Natural killer cell (primary cell): Measurements from ENCODE around the gene ZCCHC10. TPM values are rescaled to one million over a fixed set of nuclear protein-coding genes. Genes with fewer than 3 reads are reported as not detected.

Experiments
- ATAC-seq, 3 donors: fragments of 150-1000 bp in 2 of 3; fragments of 200-7000 bp in 1 of 3; cut with Tn5 transposase; 1 replicate in 1 of 3; 2 replicates in 2 of 3; pipeline ENCODE4 v1.10.0; 2021; ENCODE audit warnings: mild to moderate bottlenecking in 2 of 3, moderate library complexity in 2 of 3
- DNase-seq, 2 donors: peaks; one replicate each; pipeline versions ENCODE4 v3.0.0 to v3.0.0-alpha.2; 2013 to 2021; ENCODE audit warnings: mixed read lengths in 1 of 2
- H3K27ac ChIP-seq: one replicate; pipeline ENCODE4 v1.5.1; 2013; ENCODE audit warnings: mild to moderate bottlenecking, low read length
- H3K27me3 ChIP-seq: one replicate; pipeline ENCODE4 v1.6.1; 2013; ENCODE audit warnings: low read length; ENCODE audit not compliant: control insufficient read depth, insufficient read depth
- H3K36me3 ChIP-seq: one replicate; pipeline ENCODE4 v1.6.1; 2013; ENCODE audit warnings: low read length; ENCODE audit not compliant: control insufficient read depth, insufficient read depth
- H3K4me1 ChIP-seq: one replicate; pipeline ENCODE4 v1.6.1; 2013; ENCODE audit warnings: low read length; ENCODE audit not compliant: control insufficient read depth, insufficient read depth
- H3K4me3 ChIP-seq: one replicate; pipeline ENCODE4 v1.5.1; 2013; ENCODE audit warnings: low read length
- H3K9me3 ChIP-seq: one replicate; pipeline ENCODE4 v1.6.1; 2013; ENCODE audit warnings: low read length; ENCODE audit not compliant: control insufficient read depth, insufficient read depth
- H3K27ac Mint-ChIP-seq, 2 donors: one replicate each; pipeline ENCODE4 v1.8.0; 2022; ENCODE audit warnings: mild to moderate bottlenecking in 2 of 2, mixed read lengths in 2 of 2, moderate library complexity in 1 of 2
- H3K27me3 Mint-ChIP-seq, 2 donors: one replicate each; pipeline ENCODE4 v1.8.0; 2022; ENCODE audit warnings: low read depth in 2 of 2, mixed read lengths in 2 of 2
- H3K36me3 Mint-ChIP-seq: one replicate; pipeline ENCODE4 v1.8.0; 2022; ENCODE audit warnings: mixed read lengths
- H3K4me1 Mint-ChIP-seq, 2 donors: one replicate each; pipeline ENCODE4 v1.8.0; 2022; ENCODE audit warnings: mixed read lengths in 2 of 2
- H3K4me3 Mint-ChIP-seq: one replicate; pipeline ENCODE4 v1.8.0; 2022; ENCODE audit warnings: mild to moderate bottlenecking, moderate library complexity, mixed read lengths
- H3K9me3 Mint-ChIP-seq, 2 donors: one replicate each; pipeline ENCODE4 v1.8.0; 2022; ENCODE audit warnings: mixed read lengths in 2 of 2
- WGBS: methylation state at CpG from one replicate; pipeline ENCODE4 v1.1.7; 2013; ENCODE audit warnings: missing lambda C conversion rate; ENCODE audit not compliant: insufficient coverage; 5-methylcytosine and 5-hydroxymethylcytosine counted together
- intact Hi-C: fragments of 100-400 bp; cut with micrococcal nuclease; formaldehyde crosslinking; loops from one replicate; pipeline ENCODE4 v1.14.2; 2022
- total RNA-seq, 4 donors: library from RNA; stranded (reverse); fragments of 120-200 nt in 1 of 4; gene quantifications; one replicate each; pipeline versions ENCODE4 v1.2.3 to v1.2.4, GENCODE V29; 2013 to 2022
- TF ChIP-seq, protein P1 (sequence below): fragments of 200-600 bp; IDR thresholded peaks from one replicate; pipeline ENCODE4 v1.8.0; 2022; ENCODE audit warnings: antibody characterized with exemption

Gene ZCCHC10
- total RNA-seq, 3 donors from 2014 or later (not counting 1 experiment from before 2014, with no cell fraction given) = 18.4 to 20.5 (median 20.4) TPM

DNA sequence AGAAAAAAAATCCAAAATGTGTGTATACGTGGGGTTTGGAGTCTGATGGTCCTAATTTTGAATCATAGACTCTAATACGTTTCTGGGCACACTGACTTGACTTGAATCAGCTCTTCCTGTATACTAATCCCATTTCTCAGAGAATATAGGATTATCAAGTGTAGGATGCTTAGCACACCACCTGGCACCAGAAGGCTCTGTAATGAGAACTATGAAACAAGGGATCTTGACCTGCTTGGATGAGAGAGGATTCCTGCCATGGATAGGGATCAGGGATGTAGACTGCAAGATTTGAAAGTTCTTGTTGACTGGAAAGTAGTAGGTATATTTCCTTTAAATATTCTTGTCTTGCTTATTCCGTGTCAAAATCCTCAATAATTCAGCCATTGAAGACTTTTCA is 33.3 kb upstream of the ZCCHC10 start:
- ATAC-seq = no peak
- Histone ChIP-seq H3K9me3 (no peaks in the 10 kb centered on the region), H3K36me3 (no peaks in the 10 kb centered on the region), H3K27me3 (no peaks in the 10 kb centered on the region), H3K4me3 (no peak overlapping the region), H3K4me1 (peaks cover 10% of the 10 kb centered on the region), H3K27ac (no peak overlapping the region)
- intact Hi-C loops = no loop called here
- no peaks in the 10 kb centered on the region for H3K36me3 Mint-ChIP-seq
- no peaks in the 10 kb centered on the region for H3K27me3 Mint-ChIP-seq
- no peak overlapping the region for H3K27ac Mint-ChIP-seq
- H3K4me3 Mint-ChIP-seq = no peak overlapping the region
- WGBS = 90% methylated on average over 2 of the region's 3 CpGs
- no peak for DNase-seq
- TF ChIP-seq, protein P1, sequence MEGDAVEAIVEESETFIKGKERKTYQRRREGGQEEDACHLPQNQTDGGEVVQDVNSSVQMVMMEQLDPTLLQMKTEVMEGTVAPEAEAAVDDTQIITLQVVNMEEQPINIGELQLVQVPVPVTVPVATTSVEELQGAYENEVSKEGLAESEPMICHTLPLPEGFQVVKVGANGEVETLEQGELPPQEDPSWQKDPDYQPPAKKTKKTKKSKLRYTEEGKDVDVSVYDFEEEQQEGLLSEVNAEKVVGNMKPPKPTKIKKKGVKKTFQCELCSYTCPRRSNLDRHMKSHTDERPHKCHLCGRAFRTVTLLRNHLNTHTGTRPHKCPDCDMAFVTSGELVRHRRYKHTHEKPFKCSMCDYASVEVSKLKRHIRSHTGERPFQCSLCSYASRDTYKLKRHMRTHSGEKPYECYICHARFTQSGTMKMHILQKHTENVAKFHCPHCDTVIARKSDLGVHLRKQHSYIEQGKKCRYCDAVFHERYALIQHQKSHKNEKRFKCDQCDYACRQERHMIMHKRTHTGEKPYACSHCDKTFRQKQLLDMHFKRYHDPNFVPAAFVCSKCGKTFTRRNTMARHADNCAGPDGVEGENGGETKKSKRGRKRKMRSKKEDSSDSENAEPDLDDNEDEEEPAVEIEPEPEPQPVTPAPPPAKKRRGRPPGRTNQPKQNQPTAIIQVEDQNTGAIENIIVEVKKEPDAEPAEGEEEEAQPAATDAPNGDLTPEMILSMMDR = no peak
- peaks cover 29 to 42% of the 10 kb centered on the region in 2 donors for H3K4me1 Mint-ChIP-seq
- H3K9me3 Mint-ChIP-seq = no peaks in the 10 kb centered on the region

DNA sequence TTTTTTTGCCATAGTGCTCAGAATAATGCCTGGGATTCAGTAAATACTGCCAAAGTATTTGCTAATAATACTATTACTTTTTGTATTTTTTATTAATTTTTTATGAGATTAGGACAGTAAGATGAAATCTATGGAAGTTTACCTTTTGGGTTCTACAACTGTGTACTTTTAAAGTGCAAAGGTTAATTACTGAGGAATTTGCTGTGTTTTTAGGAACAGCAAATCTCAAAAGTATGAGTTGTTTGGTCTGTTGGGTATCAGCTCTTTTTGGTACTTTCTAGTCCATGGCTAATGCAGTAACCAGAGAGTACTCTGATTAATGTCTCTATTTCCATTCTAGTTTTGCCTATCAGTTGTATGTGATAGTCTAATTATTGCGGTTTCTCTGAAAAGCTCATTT is 30.5 kb upstream of the ZCCHC10 start:
- intact Hi-C loops = no loop called here
- no peak for ATAC-seq
- Histone ChIP-seq H3K4me3 (no peak overlapping the region), H3K27ac (no peak overlapping the region), H3K36me3 (no peaks in the 10 kb centered on the region), H3K27me3 (no peaks in the 10 kb centered on the region), H3K4me1 (peaks cover 22% of the 10 kb centered on the region), H3K9me3 (no peaks in the 10 kb centered on the region)
- Mint-ChIP-seq H3K27ac (no peak overlapping the region), H3K27me3 (no peaks in the 10 kb centered on the region), H3K36me3 (no peaks in the 10 kb centered on the region), H3K4me1 (peaks cover 26 to 40% of the 10 kb centered on the region in 2 donors), H3K9me3 (no peaks in the 10 kb centered on the region), H3K4me3 (no peak overlapping the region)
- DNase-seq = no peak
- WGBS = 100% methylated on average over 1 of the region's 1 CpG
- TF ChIP-seq, protein P1 = no peak

DNA sequence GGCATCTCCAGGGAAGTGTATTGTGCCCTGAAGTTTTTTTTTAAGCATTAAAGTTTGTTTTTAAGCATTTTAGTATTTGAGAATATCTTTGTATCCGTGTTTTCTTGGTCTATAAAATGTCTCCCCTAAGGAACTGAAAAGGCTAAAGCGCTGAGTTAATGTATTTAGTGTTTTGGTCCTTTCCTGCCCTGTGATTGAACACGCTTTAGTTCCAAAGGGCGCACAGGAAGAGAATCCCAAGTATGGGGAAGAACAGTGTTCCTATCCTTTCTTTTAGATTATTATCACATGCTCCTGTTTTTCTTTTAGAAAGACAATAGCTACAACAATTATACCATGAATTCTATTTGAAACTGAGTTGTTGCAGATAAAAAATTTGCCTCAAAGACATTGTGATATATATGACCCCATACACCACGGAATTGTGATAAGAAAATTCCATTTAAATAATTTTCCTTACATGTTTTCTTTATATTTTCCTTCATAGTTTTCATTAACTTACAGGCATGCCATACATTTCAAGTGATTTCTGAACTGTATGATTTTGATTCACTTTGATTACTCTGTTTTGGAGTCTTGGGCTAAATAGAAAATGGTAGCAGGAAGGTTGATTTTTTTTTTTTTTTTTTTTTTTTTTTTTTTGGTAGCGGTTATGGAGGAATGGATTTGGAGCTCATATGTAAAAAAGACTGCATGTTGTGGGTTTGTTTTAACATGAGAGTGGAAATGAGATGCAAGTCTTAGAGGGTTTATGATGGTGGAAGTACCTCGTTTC is 28.5 kb upstream of the ZCCHC10 start:
- peaks cover 31% of the 10 kb centered on the region for H3K4me1 ChIP-seq
- peak overlapping the region; percentile 51 to 98 for H3K27ac Mint-ChIP-seq

More for the DNA sequence above, 28.5 kb upstream of the ZCCHC10 start:
- Histone ChIP-seq H3K27me3 (no peaks in the 10 kb centered on the region), H3K27ac (no peak overlapping the region), H3K36me3 (no peaks in the 10 kb centered on the region), H3K4me3 (no peak overlapping the region), H3K9me3 (no peaks in the 10 kb centered on the region)
- 89% methylated on average over 6 of the region's 7 CpGs for WGBS
- Mint-ChIP-seq H3K4me3 (peak overlapping the region; percentile 28), H3K36me3 (no peaks in the 10 kb centered on the region), H3K27me3 (no peaks in the 10 kb centered on the region), H3K9me3 (no peaks in the 10 kb centered on the region), H3K4me1 (peaks cover 36 to 52% of the 10 kb centered on the region in 2 donors)
- intact Hi-C loops = no loop called here
- no peak for ATAC-seq
- TF ChIP-seq, protein P1 = no peak
- DNase-seq = no peak
